A549 (cell line): ENCODE measurements around the gene MYH10. TPM values are rescaled to one million over a fixed set of nuclear protein-coding genes. Genes with fewer than 3 reads are reported as not detected.

ENCODE experiments used
- ATAC-seq, 2 experiments: fragments of 200-7000 bp in 1 of 2; fragments of >200 bp in 1 of 2; cut with Nextera tagmentation in 1 of 2; cut with Tn5 transposase in 1 of 2; 3 replicates each; pipeline versions ENCODE4 v1.8.0 to v1.9.1; 2018 to 2020; ENCODE audit warnings: mild to moderate bottlenecking in 1 of 2, moderate library complexity in 1 of 2
- CTCF ChIA-PET: fragments of 300-600 bp; sonication (Branson Sonifier 250); formaldehyde crosslinking; extraction: SDS; loops from one replicate; lab custom pipeline; 2021; ENCODE audit warnings: antibody characterized with exemption, inconsistent platforms; lab: Yijun Ruan, JAX
- POLR2A ChIA-PET: fragments of 350-600 bp; formaldehyde crosslinking; extraction: SDS; loops from one replicate; lab custom pipeline; 2021; ENCODE audit warnings: antibody characterized with exemption, inconsistent platforms; lab: Yijun Ruan, JAX
- DNase-seq, 2 experiments: peaks; one replicate each; pipeline versions ENCODE4 v3.0.0 to v3.0.0-alpha.2; 2011 to 2016; ENCODE audit warnings: low read depth in 1 of 2, low spot score in 1 of 2
- FAIRE-seq: peaks from 2 replicates; lab custom pipeline; 2011; peaks lifted over from hg19 to GRCh38; lab: Jason Lieb, UNC
- H3K27ac ChIP-seq, 2 experiments: fragments of >200 bp; sonication (Bioruptor Twin); formaldehyde crosslinking; 3 replicates each; pipeline ENCODE4 v1.5.1; 2016 to 2017
- H3K4me1 ChIP-seq: fragments of >200 bp; sonication (Bioruptor Twin); formaldehyde crosslinking; 3 replicates; pipeline ENCODE4 v1.6.1; 2016
- H3K4me2 ChIP-seq: fragments of >200 bp; sonication (Bioruptor Twin); formaldehyde crosslinking; 3 replicates; pipeline ENCODE4 v1.6.1; 2016
- H3K4me3 ChIP-seq: fragments of >200 bp; sonication (Bioruptor Twin); formaldehyde crosslinking; 3 replicates; pipeline ENCODE4 v1.5.1; 2016
- H3K9me3 ChIP-seq: fragments of >200 bp; sonication (Bioruptor Twin); formaldehyde crosslinking; 3 replicates; pipeline ENCODE4 v1.6.1; 2016
- ATOH8 ChIP-seq: fragments of 250-450 bp; sonication (Bioruptor Pico); IDR thresholded peaks from 2 replicates; pipeline ENCODE4 v1.5.0; 2020; ENCODE audit warnings: low read depth, mild to moderate bottlenecking, moderate library complexity
- BHLHE40 ChIP-seq: IDR thresholded peaks from 2 replicates; pipeline ENCODE4 v1.6.1; 2012; ENCODE audit warnings: low read depth, low read length, inconsistent platforms
- CBX2 ChIP-seq: fragments of 200-600 bp; sonication (generic); IDR thresholded peaks from 2 replicates; pipeline ENCODE4 v1.6.1; 2016; ENCODE audit warnings: low read depth, mild to moderate bottlenecking, borderline replicate concordance
- CBX8 ChIP-seq: fragments of 200-600 bp; sonication (generic); IDR thresholded peaks from 2 replicates; pipeline ENCODE4 v1.6.1; 2016
- CEBPB ChIP-seq, 2 experiments: fragments of >200 bp in 1 of 2; sonication (Bioruptor Twin) in 1 of 2; formaldehyde crosslinking in 1 of 2; IDR thresholded peaks; 2 replicates each; pipeline ENCODE4 v1.6.1; 2012 to 2016
- E2F6 ChIP-seq: IDR thresholded peaks from 2 replicates; pipeline ENCODE4 v1.6.1; 2012; ENCODE audit warnings: low read depth, borderline replicate concordance
- EHF ChIP-seq: fragments of 250-450 bp; sonication (Bioruptor Pico); IDR thresholded peaks from 2 replicates; pipeline ENCODE4 v1.5.0; 2020; ENCODE audit warnings: mild to moderate bottlenecking
- EHMT2 ChIP-seq: fragments of 200-600 bp; sonication (generic); IDR thresholded peaks from 2 replicates; pipeline ENCODE4 v1.6.1; 2016; ENCODE audit warnings: antibody characterized with exemption, low read depth, mild to moderate bottlenecking, moderate library complexity
- EP300 ChIP-seq, 2 experiments: fragments of >200 bp; sonication (Bioruptor Twin); formaldehyde crosslinking; IDR thresholded peaks; 2 replicates in 1 of 2; 3 replicates in 1 of 2; pipeline ENCODE4 v1.6.1; 2016 to 2017
- ESRRA ChIP-seq: fragments of 150-350 bp; IDR thresholded peaks from 2 replicates; pipeline ENCODE4 v1.6.1; 2014; ENCODE audit warnings: mild to moderate bottlenecking, low read length, borderline replicate concordance
- FOXS1 ChIP-seq: fragments of 250-450 bp; sonication (Bioruptor Pico); IDR thresholded peaks from 2 replicates; pipeline ENCODE4 v1.5.0; 2020; ENCODE audit warnings: mild to moderate bottlenecking, moderate library complexity
- GATA3 ChIP-seq: IDR thresholded peaks from 2 replicates; pipeline ENCODE4 v1.6.1; 2012; ENCODE audit warnings: borderline replicate concordance
- HDAC2 ChIP-seq: fragments of 200-600 bp; sonication (generic); IDR thresholded peaks from 2 replicates; pipeline ENCODE4 v1.6.1; 2016
- HES2 ChIP-seq: fragments of >200 bp; sonication (Bioruptor Twin); formaldehyde crosslinking; IDR thresholded peaks from 2 replicates; pipeline ENCODE4 v1.6.1; 2016
- HEYL ChIP-seq: fragments of 250-450 bp; sonication (Bioruptor Pico); IDR thresholded peaks from 2 replicates; pipeline ENCODE4 v1.8.0; 2021; ENCODE audit warnings: mild to moderate bottlenecking, moderate library complexity
- HMGXB4 ChIP-seq: fragments of 250-450 bp; sonication (Bioruptor Pico); IDR thresholded peaks from 2 replicates; pipeline ENCODE4 v1.5.0; 2021; ENCODE audit warnings: mild to moderate bottlenecking, moderate library complexity, borderline replicate concordance
- HOXB13 ChIP-seq: fragments of 250-450 bp; sonication (Bioruptor Pico); IDR thresholded peaks from 2 replicates; pipeline ENCODE4 v1.5.0; 2020; ENCODE audit warnings: low read depth, mild to moderate bottlenecking, moderate library complexity
- HOXB5 ChIP-seq: fragments of 250-450 bp; sonication (Bioruptor Pico); IDR thresholded peaks from 2 replicates; pipeline ENCODE4 v1.5.0; 2020; ENCODE audit warnings: mild to moderate bottlenecking, moderate library complexity
- MAX ChIP-seq: IDR thresholded peaks from 2 replicates; pipeline ENCODE4 v1.6.1; 2012
- NPAS2 ChIP-seq: fragments of 250-450 bp; sonication (Bioruptor Pico); IDR thresholded peaks from 2 replicates; pipeline ENCODE4 v1.8.0; 2022; ENCODE audit warnings: mild to moderate bottlenecking, moderate library complexity, borderline replicate concordance
- NR3C1 ChIP-seq: fragments of >200 bp; sonication (Bioruptor Twin); formaldehyde crosslinking; IDR thresholded peaks from 3 replicates; pipeline ENCODE4 v1.6.1; 2017
- PBX3 ChIP-seq: IDR thresholded peaks from 2 replicates; pipeline ENCODE4 v1.6.1; 2012
- PHF8 ChIP-seq: fragments of 200-600 bp; sonication (generic); IDR thresholded peaks from 2 replicates; pipeline ENCODE4 v1.6.1; 2016; ENCODE audit warnings: low read depth, mild to moderate bottlenecking, antibody characterized with exemption, moderate library complexity, borderline replicate concordance
- POLR2A ChIP-seq: IDR thresholded peaks from 2 replicates; pipeline ENCODE4 v1.6.1; 2012; ENCODE audit warnings: mild to moderate bottlenecking, low read length
- RAD21 ChIP-seq, 2 experiments: fragments of >200 bp in 1 of 2; sonication (Bioruptor Twin) in 1 of 2; formaldehyde crosslinking in 1 of 2; IDR thresholded peaks in 1 of 2; conservative IDR thresholded peaks in 1 of 2; 2 replicates in 1 of 2; 3 replicates in 1 of 2; pipeline ENCODE4 v1.6.1; 2012 to 2018; ENCODE audit warnings: inconsistent platforms in 1 of 2
- REST ChIP-seq: fragments of 200-600 bp; sonication (generic); IDR thresholded peaks from 2 replicates; pipeline ENCODE4 v1.6.1; 2016; ENCODE audit warnings: antibody characterized with exemption, mild to moderate bottlenecking, moderate library complexity
- RNF2 ChIP-seq: fragments of 200-600 bp; sonication (generic); IDR thresholded peaks from 2 replicates; pipeline ENCODE4 v1.6.1; 2016; ENCODE audit warnings: low read depth, mild to moderate bottlenecking, antibody characterized with exemption, moderate library complexity, borderline replicate concordance
- TFCP2L1 ChIP-seq: fragments of 250-450 bp; sonication (Bioruptor Pico); IDR thresholded peaks from 2 replicates; pipeline ENCODE4 v1.5.0; 2021; ENCODE audit warnings: mild to moderate bottlenecking
- TP53 ChIP-seq: fragments of 250-450 bp; sonication (Bioruptor Pico); IDR thresholded peaks from 2 replicates; pipeline ENCODE4 v1.5.0; 2021; ENCODE audit warnings: mild to moderate bottlenecking, moderate library complexity
- ZC3H11A ChIP-seq: fragments of 450-650 bp; IDR thresholded peaks from 2 replicates; pipeline ENCODE4 v1.6.1; 2014; ENCODE audit warnings: antibody characterized with exemption, mild to moderate bottlenecking
- ZFP36 ChIP-seq: fragments of 450-650 bp; IDR thresholded peaks from 2 replicates; pipeline ENCODE4 v1.6.1; 2014; ENCODE audit warnings: borderline replicate concordance; ENCODE audit not compliant: partially characterized antibody
- WGBS: methylation state at CpG from one replicate; pipeline ENCODE4 v1.1.6; 2017; ENCODE audit errors: missing lambda C conversion rate; 5-methylcytosine and 5-hydroxymethylcytosine counted together
- polyA plus RNA-seq, 4 experiments: library from polyadenylated mRNA; depleted of rRNA in 3 of 4; stranded (reverse); fragments of >200 nt; fragmentation: RNase III in 1 of 4; extraction: RNeasy Plus Mini Kit Qiagen cat#74134 plus additional on column Dnase treatment in 1 of 4; gene quantifications; 2 replicates in 3 of 4; 3 replicates in 1 of 4; pipeline ENCODE4 v1.2.3, GENCODE V29; 2011 to 2017

MYH10 gene
- polyA plus RNA-seq, 2 of the 4 experiments (the other 2 are of a cell fraction), result 26.5 to 28.3 TPM

- Histone ChIP-seq H3K9me3 (no peaks in the 10 kb centered on the region), H3K4me3 (no peak overlapping the region), H3K4me1 (no peaks in the 10 kb centered on the region), H3K27ac (no peak overlapping the region), H3K4me2 (no peak overlapping the region)
- ChIA-PET CTCF (interaction anchor here (1.0 to 2.0 kb wide), 3 partner anchors 9 to 62 kb away, joined by 3 to 5 read pairs (median 3); no protein-coding TSS in a partner anchor), POLR2A (no interaction called here)
- no peak for ATAC-seq
- DNase-seq, result no peak
- TF ChIP-seq TP53 (CRISPR knock-in tag) (no peak), CBX2 (no peak), GATA3 (no peak), FOXS1 (no peak), POLR2A (no peak), HDAC2 (no peak), PBX3 (no peak), NPAS2 (CRISPR knock-in tag) (no peak), E2F6 (no peak), HEYL (CRISPR knock-in tag) (no peak), ATOH8 (CRISPR knock-in tag) (no peak), TFCP2L1 (CRISPR knock-in tag) (no peak), NR3C1 (no peak), HMGXB4 (no peak), EHF (CRISPR knock-in tag) (no peak), CEBPB (IDR thresholded peaks at IDR 0.05) (no peak), EHMT2 (no peak), ZC3H11A (no peak), HES2 (no peak), RNF2 (no peak)
- 89% methylated on average over 4 of the region's 4 CpGs for whole genome bisulfite sequencing
- FAIRE-seq, result no peak
Measured at GRCh38 chr17:8445536-8445935, 185.0 kb downstream of the MYH10 start.

- H3K9me3 ChIP-seq, result no peaks in the 10 kb centered on the region
- 85% methylated on average over 4 of the region's 4 CpGs for WGBS
- CTCF ChIA-PET, result interaction anchor here (1.3 to 1.4 kb wide), 2 partner anchors 8 to 24 kb away, joined by 3 read pairs; no protein-coding TSS in a partner anchor
- TF ChIP-seq BHLHE40, result no peak
- no peak for TF ChIP-seq HOXB13 (CRISPR knock-in tag)
- TF ChIP-seq PHF8, result no peak
- no peak for TF ChIP-seq ESRRA
- TF ChIP-seq EP300 (IDR thresholded peaks at IDR 0.05), result no peak
- TF ChIP-seq HOXB5 (CRISPR knock-in tag), result no peak
- no peak for TF ChIP-seq REST
- no peak for TF ChIP-seq POLR2A
- no peak for TF ChIP-seq ZC3H11A
- no peak for TF ChIP-seq CBX2
- TF ChIP-seq MAX, result no peak
- TF ChIP-seq ZFP36, result no peak
- TF ChIP-seq CBX8, result no peak
- TF ChIP-seq RAD21 (conservative IDR thresholded peaks at IDR 0.05 in 1 of 2, IDR thresholded peaks at IDR 0.05 in 1 of 2), result no peak
- H3K27ac ChIP-seq, result no peak overlapping the region
- ATAC-seq (no peak), DNase-seq (no peak), FAIRE-seq (no peak)
- H3K4me2 ChIP-seq, result no peak overlapping the region
- POLR2A ChIA-PET, result no interaction called here
- no peak overlapping the region for H3K4me3 ChIP-seq
- no peaks in the 10 kb centered on the region for H3K4me1 ChIP-seq
Measured at GRCh38 chr17:8444494-8444893, 186.0 kb downstream of the MYH10 start.
